SU-DHL-6 (cell line): ENCODE measurements around the gene ARPP19.

ENCODE experiments used
- H2AFZ ChIP-seq: fragments of 200-600 bp; sonication (generic); 2 replicates; pipeline ENCODE4 v1.6.1; 2014; ENCODE audit warnings: low read depth, mild to moderate bottlenecking, moderate library complexity, mixed read lengths, antibody characterized with exemption, low read length; ENCODE audit not compliant: severe bottlenecking
- H3F3A ChIP-seq: fragments of 200-600 bp; shearing (Covaris generic); 2 replicates; pipeline ENCODE4 v1.6.0; 2016; ENCODE audit warnings: antibody characterized with exemption, mild to moderate bottlenecking; ENCODE audit not compliant: insufficient read depth
- H3K27ac ChIP-seq: fragments of 200-600 bp; sonication (generic); 2 replicates; pipeline ENCODE4 v1.5.1; 2016; ENCODE audit warnings: low read depth, mild to moderate bottlenecking, low read length, moderate library complexity, mixed read lengths
- H3K27me3 ChIP-seq: fragments of 200-600 bp; sonication (generic), shearing (Covaris generic); 2 replicates; pipeline ENCODE4 v1.6.0; 2014; ENCODE audit warnings: mild to moderate bottlenecking, low read length
- H3K36me3 ChIP-seq: fragments of 200-600 bp; sonication (generic); 2 replicates; pipeline ENCODE4 v1.6.1; 2014; ENCODE audit warnings: mild to moderate bottlenecking, low read length, mixed read lengths
- H3K4me2 ChIP-seq: fragments of 300-600, 200-600 bp; shearing (Covaris generic), sonication (generic); 2 replicates; pipeline ENCODE4 v1.6.0; 2014; ENCODE audit warnings: low read length, low read depth, mild to moderate bottlenecking; ENCODE audit not compliant: poor library complexity, severe bottlenecking
- H3K4me3 ChIP-seq: fragments of 200-600 bp; sonication (generic); 2 replicates; pipeline ENCODE4 v1.5.1; 2014; ENCODE audit warnings: antibody characterized with exemption, low read length, mild to moderate bottlenecking, mixed read lengths; ENCODE audit not compliant: insufficient read depth, poor library complexity, severe bottlenecking
- H3K79me2 ChIP-seq: fragments of 200-600 bp; sonication (generic); 2 replicates; pipeline ENCODE4 v1.6.1; 2014; ENCODE audit warnings: mild to moderate bottlenecking, low read length, moderate library complexity; ENCODE audit not compliant: insufficient read depth
- H3K9ac ChIP-seq: fragments of 200-600 bp; sonication (generic); 2 replicates; pipeline ENCODE4 v1.7.0; 2014; ENCODE audit warnings: mild to moderate bottlenecking, low read length
- H3K9me2 ChIP-seq: fragments of 200-600 bp; sonication (generic); replicated peaks from 2 replicates; pipeline ENCODE4 v1.6.1; 2014; ENCODE audit warnings: low read length; ENCODE audit not compliant: insufficient read depth
- H3K9me3 ChIP-seq: fragments of 200-600 bp; sonication (generic); 2 replicates; pipeline ENCODE4 v1.6.1; 2014; ENCODE audit warnings: low read length, mixed read lengths; ENCODE audit not compliant: insufficient read depth
- H4K20me1 ChIP-seq: fragments of 200-600 bp; sonication (generic); 2 replicates; pipeline ENCODE4 v1.6.1; 2014; ENCODE audit warnings: low read depth, mild to moderate bottlenecking, antibody characterized with exemption, low read length, moderate library complexity, mixed read lengths
- EZH2phosphoT487 ChIP-seq: fragments of 200-600 bp; sonication (generic), shearing (Covaris generic); conservative IDR thresholded peaks from 2 replicates; pipeline ENCODE4 v1.6.1; 2018; ENCODE audit warnings: mild to moderate bottlenecking, antibody characterized with exemption, low read length, moderate library complexity, mixed read lengths
- TF ChIP-seq, protein P1 (sequence below): fragments of 200-600 bp; sonication (generic); IDR thresholded peaks from one replicate; pipeline ENCODE4 v1.5.1; 2017; ENCODE audit warnings: antibody characterized with exemption, mild to moderate bottlenecking, low read length, moderate library complexity; ENCODE audit not compliant: insufficient read depth, poor library complexity, severe bottlenecking

Gene ARPP19

DNA sequence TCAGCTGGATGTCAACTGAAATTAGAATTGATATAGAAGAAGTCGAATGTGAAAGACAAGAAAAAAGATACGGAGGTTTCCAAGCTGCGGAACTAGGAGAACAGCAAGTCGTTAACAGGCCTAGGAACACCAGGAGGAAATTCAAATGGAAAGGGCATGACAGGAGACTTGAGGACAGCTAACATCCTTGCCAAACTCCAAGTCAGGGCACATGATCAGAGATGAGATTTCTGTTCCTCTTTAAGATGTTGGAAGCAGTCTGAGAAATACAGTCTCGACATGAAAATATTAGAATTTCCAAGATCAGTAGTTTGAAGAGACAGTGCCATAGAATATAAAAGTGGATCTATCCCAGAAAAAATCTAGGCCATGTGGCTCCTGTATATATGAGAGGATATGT lies 45.2 kb downstream of the ARPP19 start:
- Histone ChIP-seq H3K27ac (no peak overlapping the region), H3K9me2 (no peaks in the 10 kb centered on the region), H3K79me2 (peaks cover 7% of the 10 kb centered on the region), H3F3A (no peaks in the 10 kb centered on the region), H3K4me2 (no peak overlapping the region), H3K9ac (no peak overlapping the region), H2AFZ (no peak overlapping the region), H3K27me3 (no peaks in the 10 kb centered on the region), H4K20me1 (no peaks in the 10 kb centered on the region; the same call in 1 of the 2 replicates), H3K9me3 (no peaks in the 10 kb centered on the region), H3K36me3 (no peaks in the 10 kb centered on the region), H3K4me3 (no peak overlapping the region)
- TF ChIP-seq, protein P1, sequence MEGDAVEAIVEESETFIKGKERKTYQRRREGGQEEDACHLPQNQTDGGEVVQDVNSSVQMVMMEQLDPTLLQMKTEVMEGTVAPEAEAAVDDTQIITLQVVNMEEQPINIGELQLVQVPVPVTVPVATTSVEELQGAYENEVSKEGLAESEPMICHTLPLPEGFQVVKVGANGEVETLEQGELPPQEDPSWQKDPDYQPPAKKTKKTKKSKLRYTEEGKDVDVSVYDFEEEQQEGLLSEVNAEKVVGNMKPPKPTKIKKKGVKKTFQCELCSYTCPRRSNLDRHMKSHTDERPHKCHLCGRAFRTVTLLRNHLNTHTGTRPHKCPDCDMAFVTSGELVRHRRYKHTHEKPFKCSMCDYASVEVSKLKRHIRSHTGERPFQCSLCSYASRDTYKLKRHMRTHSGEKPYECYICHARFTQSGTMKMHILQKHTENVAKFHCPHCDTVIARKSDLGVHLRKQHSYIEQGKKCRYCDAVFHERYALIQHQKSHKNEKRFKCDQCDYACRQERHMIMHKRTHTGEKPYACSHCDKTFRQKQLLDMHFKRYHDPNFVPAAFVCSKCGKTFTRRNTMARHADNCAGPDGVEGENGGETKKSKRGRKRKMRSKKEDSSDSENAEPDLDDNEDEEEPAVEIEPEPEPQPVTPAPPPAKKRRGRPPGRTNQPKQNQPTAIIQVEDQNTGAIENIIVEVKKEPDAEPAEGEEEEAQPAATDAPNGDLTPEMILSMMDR, result no peak
- TF ChIP-seq EZH2phosphoT487, result no peak

DNA sequence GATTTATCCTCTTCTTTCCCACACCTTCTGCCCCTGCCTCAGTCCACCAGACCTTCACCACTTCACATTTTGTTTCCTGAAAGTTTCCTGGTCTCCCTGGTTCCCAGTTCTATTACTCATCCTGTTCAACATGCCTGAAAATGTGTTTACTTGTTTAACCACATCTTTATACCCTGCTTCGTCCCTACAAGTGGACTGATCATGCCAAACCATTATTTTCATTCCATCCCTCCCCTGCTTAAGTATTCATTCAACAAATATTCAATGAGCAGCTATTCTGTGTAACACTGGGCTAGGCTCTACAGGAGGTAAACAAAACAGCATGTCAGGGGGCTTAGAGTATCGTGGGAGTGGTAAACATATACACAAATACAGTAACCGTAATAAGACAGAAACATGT lies 45.6 kb downstream of the ARPP19 start:
- Histone ChIP-seq H3K27ac (no peak overlapping the region), H4K20me1 (no peaks in the 10 kb centered on the region; the same call in 1 of the 2 replicates), H3K27me3 (no peaks in the 10 kb centered on the region), H3K4me2 (no peak overlapping the region), H3K9ac (no peak overlapping the region), H3K9me2 (no peaks in the 10 kb centered on the region), H3F3A (no peaks in the 10 kb centered on the region), H3K4me3 (no peak overlapping the region), H3K79me2 (peaks cover 7% of the 10 kb centered on the region), H3K9me3 (no peaks in the 10 kb centered on the region), H3K36me3 (no peaks in the 10 kb centered on the region), H2AFZ (no peak overlapping the region)
- TF ChIP-seq EZH2phosphoT487, result no peak
- TF ChIP-seq, protein P1, result no peak

DNA sequence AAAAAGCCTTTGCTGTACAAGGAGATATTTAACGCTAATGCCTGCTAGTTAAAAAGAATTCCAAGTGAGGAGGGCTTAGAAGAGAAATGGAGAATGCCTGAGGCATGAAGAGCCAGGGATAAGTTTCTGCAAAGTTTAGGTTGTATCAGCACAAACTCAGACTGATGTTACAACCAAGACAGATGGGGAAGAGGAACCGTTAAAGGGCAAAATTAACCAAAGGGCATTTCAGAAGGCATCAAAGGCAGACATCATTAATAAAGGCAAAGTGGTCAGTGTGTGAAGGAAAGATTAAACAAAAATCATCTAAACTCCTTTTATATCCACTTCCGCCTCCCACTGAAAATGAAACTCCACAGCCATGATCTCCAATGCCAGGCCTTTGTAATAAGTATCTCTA lies 47.1 kb downstream of the ARPP19 start:
- Histone ChIP-seq H3F3A (no peaks in the 10 kb centered on the region), H3K9me3 (no peaks in the 10 kb centered on the region), H3K4me3 (no peak overlapping the region), H2AFZ (no peak overlapping the region), H4K20me1 (peaks cover 5% of the 10 kb centered on the region), H3K36me3 (no peaks in the 10 kb centered on the region), H3K4me2 (no peak overlapping the region), H3K9me2 (no peaks in the 10 kb centered on the region), H3K79me2 (peaks cover 7% of the 10 kb centered on the region), H3K27ac (no peak overlapping the region), H3K27me3 (no peaks in the 10 kb centered on the region), H3K9ac (no peak overlapping the region)
- TF ChIP-seq EZH2phosphoT487, result no peak
- TF ChIP-seq, protein P1, result no peak
